H9 (cell line): ENCODE measurements around the gene PPOX. TPM values are rescaled to one million over a fixed set of nuclear protein-coding genes. Genes with fewer than 3 reads are reported as not detected.

ENCODE experiments used
- DNase-seq: peaks from one replicate; pipeline ENCODE4 v3.0.0-alpha.2; 2017
- H2AFZ ChIP-seq: one replicate; pipeline ENCODE4 v1.6.1; 2013; ENCODE audit warnings: mild to moderate bottlenecking, low read length, control low read depth, moderate library complexity
- H2AK5ac ChIP-seq: 2 replicates; pipeline ENCODE4 v1.6.1; 2013; ENCODE audit warnings: low read length, control low read depth, mixed read lengths; ENCODE audit not compliant: insufficient read length
- H2BK120ac ChIP-seq: one replicate; pipeline ENCODE4 v1.6.1; 2013; ENCODE audit warnings: low read depth, mild to moderate bottlenecking, low read length, control low read depth, inconsistent platforms; ENCODE audit not compliant: poor library complexity, severe bottlenecking
- H2BK12ac ChIP-seq: 2 replicates; pipeline ENCODE4 v1.6.1; 2013; ENCODE audit warnings: low read length, control low read depth, mixed read lengths, low read depth; ENCODE audit not compliant: insufficient read length
- H2BK15ac ChIP-seq: 2 replicates; pipeline ENCODE4 v1.6.1; 2013; ENCODE audit warnings: low read depth, low read length, control low read depth
- H2BK20ac ChIP-seq: one replicate; pipeline ENCODE4 v1.6.1; 2013; ENCODE audit warnings: low read depth, mild to moderate bottlenecking, low read length, control low read depth, inconsistent platforms; ENCODE audit not compliant: poor library complexity, severe bottlenecking
- H2BK5ac ChIP-seq: 2 replicates; pipeline ENCODE4 v1.6.1; 2013; ENCODE audit warnings: low read length, control low read depth, mixed read lengths; ENCODE audit not compliant: insufficient read length
- H3K14ac ChIP-seq: 2 replicates; pipeline ENCODE4 v1.6.1; 2013; ENCODE audit warnings: low read length, control low read depth; ENCODE audit not compliant: insufficient read depth
- H3K18ac ChIP-seq: 2 replicates; pipeline ENCODE4 v1.6.1; 2013; ENCODE audit warnings: low read depth, mild to moderate bottlenecking, mixed read lengths, low read length, control low read depth; ENCODE audit not compliant: insufficient read length
- H3K23ac ChIP-seq: 2 replicates; pipeline ENCODE4 v1.6.1; 2013; ENCODE audit warnings: low read length, control low read depth, mixed read lengths, low read depth; ENCODE audit not compliant: insufficient read length
- H3K23me2 ChIP-seq: 2 replicates; pipeline ENCODE4 v1.6.1; 2013; ENCODE audit warnings: low read depth, mild to moderate bottlenecking, mixed read lengths, low read length, control low read depth; ENCODE audit not compliant: insufficient read length, poor library complexity, severe bottlenecking
- H3K27ac ChIP-seq: 2 replicates; pipeline ENCODE4 v1.5.1; 2013; ENCODE audit warnings: low read length, control low read depth, mixed read lengths, low read depth; ENCODE audit not compliant: insufficient read length
- H3K27me3 ChIP-seq: 2 replicates; pipeline ENCODE4 v1.6.1; 2013; ENCODE audit warnings: low read length, control low read depth, inconsistent platforms; ENCODE audit not compliant: insufficient read depth
- H3K4ac ChIP-seq: 2 replicates; pipeline ENCODE4 v1.6.1; 2013; ENCODE audit warnings: low read depth, mild to moderate bottlenecking, control low read depth, inconsistent platforms, low read length, moderate library complexity
- H3K4me1 ChIP-seq: 2 replicates; pipeline ENCODE4 v1.6.1; 2013; ENCODE audit warnings: low read length, control low read depth, inconsistent platforms; ENCODE audit not compliant: insufficient read depth
- H3K4me2 ChIP-seq: 2 replicates; pipeline ENCODE4 v1.6.1; 2013; ENCODE audit warnings: low read length, control low read depth, mixed read lengths; ENCODE audit not compliant: insufficient read length, insufficient read depth
- H3K56ac ChIP-seq: 2 replicates; pipeline ENCODE4 v1.6.1; 2013; ENCODE audit warnings: low read depth, mild to moderate bottlenecking, mixed read lengths, low read length, control low read depth; ENCODE audit not compliant: insufficient read length
- H3K79me1 ChIP-seq: 2 replicates; pipeline ENCODE4 v1.6.1; 2013; ENCODE audit warnings: low read depth, mild to moderate bottlenecking, moderate library complexity, low read length, control low read depth, inconsistent platforms; ENCODE audit not compliant: insufficient read depth, poor library complexity, severe bottlenecking
- H3K79me2 ChIP-seq: 2 replicates; pipeline ENCODE4 v1.6.1; 2013; ENCODE audit warnings: low read length, control low read depth, inconsistent platforms; ENCODE audit not compliant: insufficient read depth
- H3K9ac ChIP-seq: 2 replicates; pipeline ENCODE4 v1.6.1; 2013; ENCODE audit warnings: low read length, control low read depth, mixed read lengths; ENCODE audit not compliant: insufficient read length; ENCODE audit errors: extremely low read depth
- H3K9me3 ChIP-seq: one replicate; pipeline ENCODE4 v1.6.1; 2013; ENCODE audit warnings: low read depth, low read length, inconsistent platforms; ENCODE audit not compliant: control insufficient read depth
- H3T11ph ChIP-seq: one replicate; pipeline ENCODE4 v1.6.1; 2013; ENCODE audit warnings: mild to moderate bottlenecking, low read length, control low read depth, inconsistent platforms
- H4K20me1 ChIP-seq: one replicate; pipeline ENCODE4 v1.6.1; 2013; ENCODE audit not compliant: control insufficient read depth, insufficient read length, insufficient read depth
- H4K5ac ChIP-seq: 2 replicates; pipeline ENCODE4 v1.6.1; 2013; ENCODE audit warnings: low read depth, mild to moderate bottlenecking, mixed read lengths, low read length, control low read depth; ENCODE audit not compliant: insufficient read length
- H4K8ac ChIP-seq: replicated peaks from 2 replicates; pipeline ENCODE4 v1.6.1; 2013; ENCODE audit warnings: low read length, control low read depth, mixed read lengths, low read depth; ENCODE audit not compliant: insufficient read length
- H4K91ac ChIP-seq: 2 replicates; pipeline ENCODE4 v1.6.1; 2013; ENCODE audit warnings: low read depth, mild to moderate bottlenecking, moderate library complexity, mixed read lengths, low read length, control low read depth; ENCODE audit not compliant: insufficient read length
- H3K27ac Mint-ChIP-seq, 3 experiments: 2 replicates in 2 of 3; 3 replicates in 1 of 3; pipeline ENCODE4 v1.8.0; 2020 to 2021; ENCODE audit warnings: mixed read lengths in 3 of 3, mild to moderate bottlenecking in 1 of 3, moderate library complexity in 1 of 3
- H3K27me3 Mint-ChIP-seq: 2 replicates; pipeline ENCODE4 v1.8.0; 2021; ENCODE audit warnings: low read depth, mild to moderate bottlenecking, moderate library complexity, mixed read lengths
- H3K36me3 Mint-ChIP-seq, 3 experiments: 2 replicates in 2 of 3; 3 replicates in 1 of 3; pipeline ENCODE4 v1.8.0; 2020 to 2021; ENCODE audit warnings: low read depth in 3 of 3, mixed read lengths in 3 of 3; ENCODE audit not compliant: insufficient read depth in 1 of 3
- H3K4me1 Mint-ChIP-seq, 2 experiments: 2 replicates each; pipeline ENCODE4 v1.8.0; 2020; ENCODE audit warnings: mixed read lengths in 2 of 2
- H3K4me3 Mint-ChIP-seq, 2 experiments: 2 replicates in 1 of 2; 3 replicates in 1 of 2; pipeline ENCODE4 v1.8.0; 2020 to 2021; ENCODE audit warnings: mild to moderate bottlenecking in 2 of 2, mixed read lengths in 2 of 2, moderate library complexity in 1 of 2
- H3K9me3 Mint-ChIP-seq, 2 experiments: 2 replicates in 1 of 2; 3 replicates in 1 of 2; pipeline ENCODE4 v1.8.0; 2020; ENCODE audit warnings: mild to moderate bottlenecking in 2 of 2, mixed read lengths in 2 of 2, moderate library complexity in 1 of 2
- WGBS: extraction: QIAGEN DNeasy Blood & Tissue Kit; methylation state at CpG from one replicate; pipeline ENCODE4 v1.1.7; 2013; ENCODE audit warnings: missing lambda C conversion rate, low lambda C conversion rate, mixed read lengths; ENCODE audit not compliant: insufficient read length; ENCODE audit errors: extremely low coverage; 5-methylcytosine and 5-hydroxymethylcytosine counted together
- total RNA-seq: library from RNA; stranded (reverse); gene quantifications from 2 replicates; pipeline ENCODE4 v1.2.1, GENCODE V29; 2021
- TF ChIP-seq, protein P1 (sequence below): fragments of 200-600 bp; sonication (generic); conservative IDR thresholded peaks from 3 replicates; pipeline ENCODE4 v1.8.0; 2021; ENCODE audit warnings: antibody characterized with exemption, mild to moderate bottlenecking

Gene PPOX
- total RNA-seq, 1 experiment from 2014 or later, result 39.8 TPM

DNA sequence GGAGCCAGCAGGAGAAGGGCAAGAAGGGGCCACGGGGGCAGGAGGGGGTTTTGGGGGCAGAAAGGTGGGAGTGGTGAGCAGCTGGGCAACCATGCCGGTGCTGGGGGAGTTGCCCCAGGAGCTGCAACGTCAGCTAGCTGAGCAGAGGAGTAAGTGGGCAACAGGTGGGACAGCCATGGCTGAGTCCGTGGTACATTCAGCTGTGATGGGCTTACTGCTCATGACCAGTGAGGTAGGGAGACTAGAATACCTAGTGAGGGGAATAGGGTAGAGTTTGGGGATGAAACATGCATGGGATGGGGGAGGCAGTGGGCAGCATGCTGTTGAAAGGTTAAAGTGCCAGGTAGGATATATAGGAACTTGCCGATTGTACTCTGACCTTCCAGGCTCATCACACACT lies 4.6 kb upstream of the PPOX start:
- Histone ChIP-seq H3K27me3 (no peaks in the 10 kb centered on the region), H3T11ph (no peak overlapping the region), H2AK5ac (no peak overlapping the region), H4K91ac (no peak overlapping the region), H3K4ac (no peak overlapping the region), H3K18ac (no peak overlapping the region), H3K23ac (no peak overlapping the region), H3K56ac (no peak overlapping the region), H3K14ac (no peak overlapping the region), H4K8ac (no peak overlapping the region), H2BK120ac (no peak overlapping the region), H3K79me2 (no peaks in the 10 kb centered on the region), H2BK5ac (no peak overlapping the region), H3K9me3 (no peaks in the 10 kb centered on the region), H3K4me2 (no peak overlapping the region), H2BK15ac (no peak overlapping the region), H4K5ac (no peak overlapping the region), H2BK20ac (no peak overlapping the region), H3K23me2 (peaks cover 11% of the 10 kb centered on the region), H4K20me1 (no peaks in the 10 kb centered on the region), H2BK12ac (no peak overlapping the region), H3K9ac (no peak overlapping the region), H3K4me1 (no peaks in the 10 kb centered on the region), H2AFZ (no peak overlapping the region), H3K79me1 (no peaks in the 10 kb centered on the region), H3K27ac (no peak overlapping the region)
- H3K36me3 Mint-ChIP-seq, result peaks cover 29 to 67% (median 56%) of the 10 kb centered on the region in 3 experiments
- H3K4me1 Mint-ChIP-seq, result peaks cover 26 to 29% of the 10 kb centered on the region in 2 experiments
- no peak overlapping the region for H3K27ac Mint-ChIP-seq
- no peaks in the 10 kb centered on the region for H3K9me3 Mint-ChIP-seq
- H3K27me3 Mint-ChIP-seq, result no peaks in the 10 kb centered on the region; the same call in 1 of the 2 replicates
- no peak for DNase-seq
- no peak overlapping the region for H3K4me3 Mint-ChIP-seq
- TF ChIP-seq, protein P1, sequence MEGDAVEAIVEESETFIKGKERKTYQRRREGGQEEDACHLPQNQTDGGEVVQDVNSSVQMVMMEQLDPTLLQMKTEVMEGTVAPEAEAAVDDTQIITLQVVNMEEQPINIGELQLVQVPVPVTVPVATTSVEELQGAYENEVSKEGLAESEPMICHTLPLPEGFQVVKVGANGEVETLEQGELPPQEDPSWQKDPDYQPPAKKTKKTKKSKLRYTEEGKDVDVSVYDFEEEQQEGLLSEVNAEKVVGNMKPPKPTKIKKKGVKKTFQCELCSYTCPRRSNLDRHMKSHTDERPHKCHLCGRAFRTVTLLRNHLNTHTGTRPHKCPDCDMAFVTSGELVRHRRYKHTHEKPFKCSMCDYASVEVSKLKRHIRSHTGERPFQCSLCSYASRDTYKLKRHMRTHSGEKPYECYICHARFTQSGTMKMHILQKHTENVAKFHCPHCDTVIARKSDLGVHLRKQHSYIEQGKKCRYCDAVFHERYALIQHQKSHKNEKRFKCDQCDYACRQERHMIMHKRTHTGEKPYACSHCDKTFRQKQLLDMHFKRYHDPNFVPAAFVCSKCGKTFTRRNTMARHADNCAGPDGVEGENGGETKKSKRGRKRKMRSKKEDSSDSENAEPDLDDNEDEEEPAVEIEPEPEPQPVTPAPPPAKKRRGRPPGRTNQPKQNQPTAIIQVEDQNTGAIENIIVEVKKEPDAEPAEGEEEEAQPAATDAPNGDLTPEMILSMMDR, result no peak
- no CpG with 5 or more reads among the region's 5 CpGs for WGBS
